ENCODE results near the gene DDX18.

DNA sequence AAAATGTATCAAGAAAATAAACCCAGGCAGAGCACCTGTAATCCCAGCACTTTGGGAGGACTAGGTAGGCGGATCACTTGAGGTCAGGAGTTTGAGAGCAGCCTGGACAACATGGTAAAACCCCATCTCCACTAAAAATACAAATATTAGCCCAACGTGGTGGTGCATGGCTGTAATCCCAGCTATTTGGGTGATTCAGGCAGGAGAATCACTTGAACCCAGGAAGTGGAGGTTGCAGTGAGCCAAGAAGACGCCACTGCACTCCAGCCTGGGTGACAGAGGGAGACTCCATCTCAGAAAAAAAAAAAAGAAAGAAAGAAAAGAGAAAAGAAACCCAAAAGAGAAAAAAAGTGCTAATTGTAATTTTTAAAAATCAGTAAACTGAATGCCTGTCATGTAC lies 41.4 kb downstream of the DDX18 start:
- TF ChIP-seq, protein P1, sequence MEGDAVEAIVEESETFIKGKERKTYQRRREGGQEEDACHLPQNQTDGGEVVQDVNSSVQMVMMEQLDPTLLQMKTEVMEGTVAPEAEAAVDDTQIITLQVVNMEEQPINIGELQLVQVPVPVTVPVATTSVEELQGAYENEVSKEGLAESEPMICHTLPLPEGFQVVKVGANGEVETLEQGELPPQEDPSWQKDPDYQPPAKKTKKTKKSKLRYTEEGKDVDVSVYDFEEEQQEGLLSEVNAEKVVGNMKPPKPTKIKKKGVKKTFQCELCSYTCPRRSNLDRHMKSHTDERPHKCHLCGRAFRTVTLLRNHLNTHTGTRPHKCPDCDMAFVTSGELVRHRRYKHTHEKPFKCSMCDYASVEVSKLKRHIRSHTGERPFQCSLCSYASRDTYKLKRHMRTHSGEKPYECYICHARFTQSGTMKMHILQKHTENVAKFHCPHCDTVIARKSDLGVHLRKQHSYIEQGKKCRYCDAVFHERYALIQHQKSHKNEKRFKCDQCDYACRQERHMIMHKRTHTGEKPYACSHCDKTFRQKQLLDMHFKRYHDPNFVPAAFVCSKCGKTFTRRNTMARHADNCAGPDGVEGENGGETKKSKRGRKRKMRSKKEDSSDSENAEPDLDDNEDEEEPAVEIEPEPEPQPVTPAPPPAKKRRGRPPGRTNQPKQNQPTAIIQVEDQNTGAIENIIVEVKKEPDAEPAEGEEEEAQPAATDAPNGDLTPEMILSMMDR (IDR thresholded peaks at IDR 0.05; ENCODE audit: low read depth, low read length, missing input control), result no peak
- no peak for TF ChIP-seq REST (IDR thresholded peaks at IDR 0.05)
